Measurements from ENCODE around the gene PM20D1. TPM values are rescaled to one million over a fixed set of nuclear protein-coding genes. Genes with fewer than 3 reads are reported as not detected.

Gene PM20D1
- total and polyA plus RNA-seq, 10 donors: 0.28 to 2.9 (median 1.4) TPM; not detected in 1

DNA sequence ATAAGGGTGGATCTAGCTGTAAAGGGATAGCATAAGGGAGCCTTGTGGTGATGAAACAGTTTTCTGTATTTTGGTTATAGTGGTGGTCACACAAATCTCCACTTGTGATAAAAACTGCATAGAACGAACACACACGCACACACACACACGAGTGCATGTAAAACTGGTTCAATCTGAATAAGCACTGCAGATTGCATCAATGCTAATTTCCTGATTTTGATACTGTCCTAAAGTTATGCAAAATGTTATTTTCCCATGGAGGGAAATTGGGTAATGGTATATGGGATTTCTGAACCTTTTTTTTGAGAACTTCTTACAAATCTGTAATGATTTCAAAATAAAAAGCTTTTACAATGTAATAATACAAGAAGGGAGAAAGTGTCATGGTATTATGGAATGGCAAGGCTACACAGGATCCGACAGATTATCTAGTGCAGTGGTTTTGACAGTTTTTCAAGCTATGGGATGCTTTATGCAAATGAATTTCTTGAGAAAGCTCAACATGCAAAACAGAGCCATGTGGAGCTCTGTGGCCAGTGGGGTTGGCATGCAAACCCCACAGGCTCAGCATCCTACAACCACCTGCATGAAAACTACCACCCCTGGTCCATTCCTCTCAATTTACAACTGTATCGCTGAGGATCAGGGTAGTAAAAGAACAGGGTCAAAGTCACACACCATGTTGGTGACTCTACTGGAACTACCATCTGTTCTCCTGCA lies 55.8 kb downstream of the PM20D1 start:
- WGBS, 5 donors: 44 to 62% (median 58%) methylated on average over 4 to 5 of the region's 5 CpGs
- H3K27ac ChIP-seq: no peak overlapping the region
- peaks cover 0 to 16% (median 0%) of the 10 kb centered on the region in 6 donors for H3K4me1 ChIP-seq
- H3K9me3 ChIP-seq: no peaks in the 10 kb centered on the region
- no peaks in the 10 kb centered on the region for H3K27me3 ChIP-seq (replicated peaks in 1 of 7)
- DNase-seq: no peak
- TF ChIP-seq POLR2AphosphoS5 (IDR thresholded peaks at IDR 0.05) (no peak), POLR2A (IDR thresholded peaks at IDR 0.05) (no peak)
- TF ChIP-seq, protein P1, sequence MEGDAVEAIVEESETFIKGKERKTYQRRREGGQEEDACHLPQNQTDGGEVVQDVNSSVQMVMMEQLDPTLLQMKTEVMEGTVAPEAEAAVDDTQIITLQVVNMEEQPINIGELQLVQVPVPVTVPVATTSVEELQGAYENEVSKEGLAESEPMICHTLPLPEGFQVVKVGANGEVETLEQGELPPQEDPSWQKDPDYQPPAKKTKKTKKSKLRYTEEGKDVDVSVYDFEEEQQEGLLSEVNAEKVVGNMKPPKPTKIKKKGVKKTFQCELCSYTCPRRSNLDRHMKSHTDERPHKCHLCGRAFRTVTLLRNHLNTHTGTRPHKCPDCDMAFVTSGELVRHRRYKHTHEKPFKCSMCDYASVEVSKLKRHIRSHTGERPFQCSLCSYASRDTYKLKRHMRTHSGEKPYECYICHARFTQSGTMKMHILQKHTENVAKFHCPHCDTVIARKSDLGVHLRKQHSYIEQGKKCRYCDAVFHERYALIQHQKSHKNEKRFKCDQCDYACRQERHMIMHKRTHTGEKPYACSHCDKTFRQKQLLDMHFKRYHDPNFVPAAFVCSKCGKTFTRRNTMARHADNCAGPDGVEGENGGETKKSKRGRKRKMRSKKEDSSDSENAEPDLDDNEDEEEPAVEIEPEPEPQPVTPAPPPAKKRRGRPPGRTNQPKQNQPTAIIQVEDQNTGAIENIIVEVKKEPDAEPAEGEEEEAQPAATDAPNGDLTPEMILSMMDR (IDR thresholded peaks at IDR 0.05 in 8 of 11, conservative IDR thresholded peaks at IDR 0.05 in 3 of 11): no peak
- H3K36me3 ChIP-seq: peaks cover 3 to 100% (median 71%) of the 10 kb centered on the region in 6 donors
- no peak overlapping the region for H3K4me3 ChIP-seq
- intact Hi-C loops (cut with DNase I; ENCODE audit: low total_unique reads): loop anchor here (10.0 kb wide), 2 partner anchors 121 to 311 kb away; no protein-coding TSS in a partner anchor

DNA sequence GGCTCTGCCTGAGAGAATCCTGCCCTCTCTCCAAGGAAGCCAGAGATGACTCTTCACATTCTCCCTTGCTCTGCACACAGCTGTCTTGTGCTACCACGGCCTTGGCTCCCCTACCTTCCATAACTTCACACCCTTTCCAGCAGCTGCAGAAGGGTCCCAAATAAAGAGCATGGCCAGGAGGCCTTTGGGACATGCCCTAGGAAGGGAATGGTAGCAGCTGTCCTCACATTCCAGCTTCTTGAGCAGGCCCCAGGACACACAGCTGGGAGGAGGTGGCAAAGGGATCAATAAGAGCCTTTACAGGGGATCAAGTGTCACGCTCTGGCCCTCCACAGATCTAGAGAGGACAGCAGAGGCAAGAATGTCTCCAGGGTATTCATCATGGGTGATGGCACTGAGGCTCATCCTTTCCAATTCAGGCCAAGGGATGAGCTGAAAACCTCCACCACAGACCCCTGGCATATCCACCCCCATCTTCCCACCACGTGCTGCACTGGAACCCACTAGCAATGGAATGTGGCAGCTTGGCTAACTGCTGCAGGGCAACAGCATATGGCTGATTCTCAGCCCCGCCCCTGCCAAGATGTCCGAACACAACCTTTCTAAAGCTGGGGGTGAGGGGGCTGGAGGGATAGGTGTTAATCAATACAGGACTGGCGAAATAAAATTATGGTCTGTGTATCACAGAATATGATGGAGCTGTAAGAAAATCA lies 56.8 kb downstream of the PM20D1 start:
- no peaks in the 10 kb centered on the region for H3K27me3 ChIP-seq (replicated peaks in 1 of 7)
- H3K4me1 ChIP-seq: peaks cover 0 to 16% (median 0%) of the 10 kb centered on the region in 6 donors
- WGBS, 5 donors: 68 to 89% (median 83%) methylated on average over 5 to 6 of the region's 6 CpGs
- intact Hi-C loops (cut with DNase I; ENCODE audit: low total_unique reads): loop anchor here (10.0 kb wide), 2 partner anchors 122 to 312 kb away; no protein-coding TSS in a partner anchor
- no peak overlapping the region for H3K27ac ChIP-seq
- TF ChIP-seq POLR2A (IDR thresholded peaks at IDR 0.05) (no peak), POLR2AphosphoS5 (IDR thresholded peaks at IDR 0.05) (no peak)
- TF ChIP-seq, protein P1 (IDR thresholded peaks at IDR 0.05 in 8 of 11, conservative IDR thresholded peaks at IDR 0.05 in 3 of 11): no peak
- H3K36me3 ChIP-seq: peaks cover 3 to 92% (median 62%) of the 10 kb centered on the region in 6 donors
- no peaks in the 10 kb centered on the region for H3K9me3 ChIP-seq
- H3K4me3 ChIP-seq: no peak overlapping the region
- DNase-seq: no peak

DNA sequence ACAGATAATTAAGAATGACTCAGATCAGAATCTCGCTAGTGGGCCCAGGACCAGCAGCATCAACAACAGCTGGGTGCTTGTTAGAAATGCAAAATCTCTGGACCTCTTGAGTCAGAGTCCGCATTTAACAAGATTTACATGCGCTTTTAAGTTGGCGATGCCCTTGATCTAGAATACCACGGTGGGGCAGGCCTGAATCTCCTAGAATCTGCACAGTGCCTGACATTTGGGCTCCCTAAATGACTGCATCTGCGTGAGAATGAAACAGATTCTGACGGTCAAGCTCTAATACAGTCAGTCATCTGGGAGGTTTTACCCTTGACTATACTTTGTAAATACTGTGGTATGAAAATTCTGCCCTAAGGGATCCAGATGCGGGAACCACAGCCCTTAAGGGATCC lies 57.5 kb downstream of the PM20D1 start:
- H3K4me3 ChIP-seq: no peak overlapping the region
- TF ChIP-seq, protein P1 (IDR thresholded peaks at IDR 0.05 in 8 of 11, conservative IDR thresholded peaks at IDR 0.05 in 3 of 11): no peak
- TF ChIP-seq POLR2AphosphoS5 (IDR thresholded peaks at IDR 0.05) (no peak), POLR2A (IDR thresholded peaks at IDR 0.05) (no peak)
- H3K4me1 ChIP-seq: peaks cover 0 to 16% (median 0%) of the 10 kb centered on the region in 6 donors
- H3K27me3 ChIP-seq (replicated peaks in 1 of 7): no peaks in the 10 kb centered on the region
- no peak for DNase-seq
- WGBS, 5 donors: 68 to 89% (median 83%) methylated on average over 8 of the region's 8 CpGs
- no peaks in the 10 kb centered on the region for H3K9me3 ChIP-seq
- intact Hi-C loops (cut with DNase I; ENCODE audit: low total_unique reads): loop anchor here (10.0 kb wide), 2 partner anchors 122 to 312 kb away; no protein-coding TSS in a partner anchor
- no peak overlapping the region for H3K27ac ChIP-seq
- H3K36me3 ChIP-seq: peaks cover 3 to 85% (median 56%) of the 10 kb centered on the region in 6 donors

Measured in spleen (tissue), 11 donors.